Karpas-422 (cell line): Measurements from ENCODE around the gene SLC7A8. TPM values are rescaled to one million over a fixed set of nuclear protein-coding genes. Genes with fewer than 3 reads are reported as not detected.
"Not testable (repeated sequence)": the region's sequence is repeated elsewhere in the genome, so short reads cannot be mapped to it uniquely, and the experiment has no call there.

Source experiments
- DNase-seq: peaks from one replicate; pipeline ENCODE4 v3.0.0-alpha.2; 2015
- H2AFZ ChIP-seq: fragments of 200-600 bp; sonication (generic); 2 replicates; pipeline ENCODE4 v1.6.1; 2014; ENCODE audit warnings: antibody characterized with exemption, low read length, mixed read lengths
- H3K27ac ChIP-seq: fragments of 200-600 bp; sonication (generic); 2 replicates; pipeline ENCODE4 v1.5.1; 2014; ENCODE audit warnings: mild to moderate bottlenecking, low read length, moderate library complexity
- H3K27me3 ChIP-seq: fragments of 200-600 bp; sonication (generic); 2 replicates; pipeline ENCODE4 v1.6.1; 2014; ENCODE audit warnings: low read length, mixed read lengths
- H3K36me3 ChIP-seq: fragments of 200-600 bp; sonication (generic); 2 replicates; pipeline ENCODE4 v1.6.1; 2014; ENCODE audit warnings: low read length, mixed read lengths; ENCODE audit not compliant: insufficient read depth
- H3K4me1 ChIP-seq: fragments of 200-600 bp; sonication (generic); 2 replicates; pipeline ENCODE4 v1.6.1; 2014; ENCODE audit warnings: mild to moderate bottlenecking, low read length, mixed read lengths
- H3K4me2 ChIP-seq: fragments of 200-600 bp; sonication (generic); 2 replicates; pipeline ENCODE4 v1.6.1; 2014; ENCODE audit warnings: low read length, low read depth, mild to moderate bottlenecking; ENCODE audit not compliant: poor library complexity, severe bottlenecking
- H3K4me3 ChIP-seq: fragments of 200-600 bp; sonication (generic); 2 replicates; pipeline ENCODE4 v1.5.1; 2014; ENCODE audit warnings: mild to moderate bottlenecking, antibody characterized with exemption, low read length, mixed read lengths
- H3K79me2 ChIP-seq: fragments of 200-600 bp; sonication (generic); 2 replicates; pipeline ENCODE4 v1.6.1; 2014; ENCODE audit warnings: mild to moderate bottlenecking, low read length, mixed read lengths
- H3K9ac ChIP-seq: fragments of 200-600 bp; sonication (generic); 2 replicates; pipeline ENCODE4 v1.6.0; 2014; ENCODE audit warnings: low read length
- H3K9me2 ChIP-seq: fragments of 200-600 bp; sonication (generic), shearing (Covaris generic); replicated peaks from 2 replicates; pipeline ENCODE4 v1.6.0; 2014; ENCODE audit warnings: mild to moderate bottlenecking, low read length, moderate library complexity; ENCODE audit not compliant: insufficient read depth
- H3K9me3 ChIP-seq: fragments of 300-700, 200-600 bp; sonication (generic); 2 replicates; pipeline ENCODE4 v1.6.1; 2014; ENCODE audit warnings: low read length, mixed read lengths
- H4K20me1 ChIP-seq: fragments of 200-600 bp; sonication (generic); 2 replicates; pipeline ENCODE4 v1.6.1; 2014; ENCODE audit warnings: mild to moderate bottlenecking, antibody characterized with exemption, low read length, low read depth; ENCODE audit not compliant: insufficient read depth
- total RNA-seq: library from RNA; depleted of rRNA; stranded (reverse); fragments of >200 nt; shearing (Covaris generic); gene quantifications from 2 replicates; pipeline ENCODE4 v1.2.3, GENCODE V29; 2014; ENCODE audit warnings: low replicate concordance

The SLC7A8 gene
- total RNA-seq, 1 experiment from 2014 or later, result not detected

- no peaks in the 10 kb centered on the region for H3K79me2 ChIP-seq
- H3K4me2 ChIP-seq, result no peak overlapping the region
- no peaks in the 10 kb centered on the region for H3K36me3 ChIP-seq
- H3K27me3 ChIP-seq, result no peaks in the 10 kb centered on the region
- no peak for DNase-seq
- H3K4me3 ChIP-seq, result no peak overlapping the region
- no peaks in the 10 kb centered on the region for H3K9me2 ChIP-seq
- H3K4me1 ChIP-seq, result peaks cover 20% of the 10 kb centered on the region
- H3K9me3 ChIP-seq, result no peaks in the 10 kb centered on the region
- no peak overlapping the region for H3K27ac ChIP-seq
- H3K9ac ChIP-seq, result no peak overlapping the region
- H2AFZ ChIP-seq, result no peak overlapping the region
- H4K20me1 ChIP-seq, result no peaks in the 10 kb centered on the region
These were observed 68.3 kb downstream of the SLC7A8 start for GRCh38 chr14:23115039-23115731.

- Histone ChIP-seq H3K79me2 (no peaks in the 10 kb centered on the region), H3K27me3 (no peaks in the 10 kb centered on the region), H3K9ac (no peak overlapping the region), H3K4me2 (no peak overlapping the region), H3K4me1 (peaks cover 14% of the 10 kb centered on the region), H4K20me1 (no peaks in the 10 kb centered on the region), H3K36me3 (no peaks in the 10 kb centered on the region), H2AFZ (no peak overlapping the region), H3K9me2 (no peaks in the 10 kb centered on the region), H3K4me3 (no peak overlapping the region), H3K27ac (no peak overlapping the region), H3K9me3 (no peaks in the 10 kb centered on the region)
- DNase-seq, result no peak
These were observed 68.8 kb downstream of the SLC7A8 start for GRCh38 chr14:23114669-23115038.

- Histone ChIP-seq H3K27me3 (no peaks in the 10 kb centered on the region), H3K9me3 (no peaks in the 10 kb centered on the region), H2AFZ (no peak overlapping the region), H3K4me2 (no peak overlapping the region), H3K9me2 (no peaks in the 10 kb centered on the region), H3K9ac (no peak overlapping the region), H3K27ac (no peak overlapping the region), H3K79me2 (no peaks in the 10 kb centered on the region), H3K4me3 (no peak overlapping the region), H4K20me1 (no peaks in the 10 kb centered on the region), H3K4me1 (peaks cover 9% of the 10 kb centered on the region), H3K36me3 (no peaks in the 10 kb centered on the region)
- DNase-seq, result no peak
These were observed 69.4 kb downstream of the SLC7A8 start for GRCh38 chr14:23114120-23114458.

- Histone ChIP-seq H3K9me2 (no peaks in the 10 kb centered on the region), H3K79me2 (no peaks in the 10 kb centered on the region), H2AFZ (no peak overlapping the region), H4K20me1 (no peaks in the 10 kb centered on the region), H3K9me3 (no peaks in the 10 kb centered on the region), H3K27me3 (no peaks in the 10 kb centered on the region), H3K4me3 (no peak overlapping the region), H3K9ac (no peak overlapping the region), H3K4me1 (peaks cover 8% of the 10 kb centered on the region), H3K4me2 (no peak overlapping the region), H3K27ac (no peak overlapping the region), H3K36me3 (no peaks in the 10 kb centered on the region)
- DNase-seq, result no peak
These were observed 69.9 kb downstream of the SLC7A8 start for GRCh38 chr14:23113431-23114119.

- Histone ChIP-seq H4K20me1 (no peaks in the 10 kb centered on the region), H3K9me3 (no peaks in the 10 kb centered on the region), H3K79me2 (no peaks in the 10 kb centered on the region), H3K9me2 (no peaks in the 10 kb centered on the region), H3K27ac (no peak overlapping the region), H3K4me3 (no peak overlapping the region), H3K36me3 (no peaks in the 10 kb centered on the region), H3K4me1 (peaks cover 8% of the 10 kb centered on the region), H2AFZ (no peak overlapping the region), H3K27me3 (no peaks in the 10 kb centered on the region), H3K4me2 (no peak overlapping the region), H3K9ac (no peak overlapping the region)
- no peak for DNase-seq
These were observed 70.9 kb downstream of the SLC7A8 start for GRCh38 chr14:23112359-23113178.

GRCh38 chr14:23110579-23111365 is 72.7 kb downstream of the SLC7A8 start:
- Histone ChIP-seq H2AFZ (no peak overlapping the region), H3K9me2 (no peaks in the 10 kb centered on the region), H3K4me1 (peaks cover 8% of the 10 kb centered on the region), H3K36me3 (no peaks in the 10 kb centered on the region), H3K4me2 (no peak overlapping the region), H3K27ac (no peak overlapping the region), H4K20me1 (no peaks in the 10 kb centered on the region), H3K9ac (no peak overlapping the region), H3K4me3 (no peak overlapping the region), H3K79me2 (no peaks in the 10 kb centered on the region), H3K9me3 (no peaks in the 10 kb centered on the region), H3K27me3 (no peaks in the 10 kb centered on the region)
- no peak for DNase-seq

GRCh38 chr14:23109769-23110168 is 73.7 kb downstream of the SLC7A8 start:
- Histone ChIP-seq H3K9me2 (no peaks in the 10 kb centered on the region), H3K4me2 (no peak overlapping the region), H3K27me3 (no peaks in the 10 kb centered on the region), H3K27ac (no peak overlapping the region), H3K36me3 (no peaks in the 10 kb centered on the region), H3K79me2 (no peaks in the 10 kb centered on the region), H3K4me1 (peaks cover 4% of the 10 kb centered on the region; the same call in 1 of the 2 replicates), H4K20me1 (no peaks in the 10 kb centered on the region), H2AFZ (no peak overlapping the region), H3K4me3 (no peak overlapping the region), H3K9me3 (no peaks in the 10 kb centered on the region), H3K9ac (no peak overlapping the region)
- no peak for DNase-seq

- not testable (repeated sequence) for H3K4me3 ChIP-seq, H3K27me3 ChIP-seq, H3K9me3 ChIP-seq, DNase-seq, H3K79me2 ChIP-seq, H3K4me1 ChIP-seq, H3K27ac ChIP-seq, H4K20me1 ChIP-seq, H2AFZ ChIP-seq, H3K36me3 ChIP-seq, H3K4me2 ChIP-seq, H3K9me2 ChIP-seq, H3K9ac ChIP-seq
These were observed 75.3 kb downstream of the SLC7A8 start for GRCh38 chr14:23108169-23108568.
